ENCODE results near the gene ADAM23.

The ADAM23 gene

GRCh38 chr2:206477296-206477695, 34.0 kb downstream of the ADAM23 start:
- Histone ChIP-seq H3K36me3 (ENCODE audit: control insufficient read depth, insufficient read depth, low read length) (no peaks in the 10 kb centered on the region), H3K4me3 (ENCODE audit: extremely low read depth, insufficient read depth, low read length, poor library complexity, severe bottlenecking) (no peak overlapping the region), H3K27ac (ENCODE audit: low read depth, low read length, severe bottlenecking) (no peak overlapping the region), H3K9me3 (ENCODE audit: control insufficient read depth, low read length) (no peaks in the 10 kb centered on the region), H3K4me1 (ENCODE audit: control insufficient read depth, insufficient read depth, low read length, poor library complexity, severe bottlenecking) (no peaks in the 10 kb centered on the region)
- WGBS, 2 experiments (ENCODE audit: insufficient coverage in 2 of 2), result no CpG with 5 or more reads among the region's 1 CpG

GRCh38 chr2:206478340-206478739, 35.0 kb downstream of the ADAM23 start:
- WGBS, 2 experiments (ENCODE audit: insufficient coverage in 2 of 2), result 92 to 100% methylated on average over 1 to 3 of the region's 3 CpGs

DNA sequence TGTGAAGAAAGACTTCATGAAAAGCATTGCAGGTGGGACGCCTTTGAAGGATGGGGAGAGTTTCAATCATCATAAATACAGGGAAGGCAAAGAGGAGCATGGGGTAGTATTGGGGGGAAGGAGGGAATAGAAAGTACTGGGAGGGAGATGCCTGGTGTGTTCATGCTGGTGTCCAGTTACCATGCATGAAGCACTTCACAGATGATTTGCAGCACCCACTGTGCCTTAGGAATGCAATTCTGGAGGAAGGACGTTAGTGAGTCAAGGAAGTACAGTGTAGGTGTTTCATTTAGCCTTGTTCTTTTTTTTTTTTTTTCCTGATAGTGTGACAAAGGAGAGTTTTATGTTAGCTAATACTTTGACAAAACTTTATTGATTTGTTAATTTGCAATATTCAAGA, 36.8 kb downstream of the ADAM23 start:
- H3K4me1 ChIP-seq (ENCODE audit: control insufficient read depth, insufficient read depth, low read length, poor library complexity, severe bottlenecking), result no peaks in the 10 kb centered on the region
- H3K36me3 ChIP-seq (ENCODE audit: control insufficient read depth, insufficient read depth, low read length), result no peaks in the 10 kb centered on the region
- no peaks in the 10 kb centered on the region for H3K9me3 ChIP-seq (ENCODE audit: control insufficient read depth, low read length)
- 42 to 82% methylated on average over 1 to 2 of the region's 2 CpGs for WGBS, 2 experiments (ENCODE audit: insufficient coverage in 2 of 2)
- H3K4me3 ChIP-seq (ENCODE audit: extremely low read depth, insufficient read depth, low read length, poor library complexity, severe bottlenecking), result no peak overlapping the region
- H3K27ac ChIP-seq (ENCODE audit: low read depth, low read length, severe bottlenecking), result no peak overlapping the region

More at GRCh38 chr2:206478340-206478739, 35.0 kb downstream of the ADAM23 start:
- Histone ChIP-seq H3K27ac (ENCODE audit: low read depth, low read length, severe bottlenecking) (no peak overlapping the region), H3K4me1 (ENCODE audit: control insufficient read depth, insufficient read depth, low read length, poor library complexity, severe bottlenecking) (no peaks in the 10 kb centered on the region), H3K9me3 (ENCODE audit: control insufficient read depth, low read length) (no peaks in the 10 kb centered on the region), H3K36me3 (ENCODE audit: control insufficient read depth, insufficient read depth, low read length) (no peaks in the 10 kb centered on the region), H3K4me3 (ENCODE audit: extremely low read depth, insufficient read depth, low read length, poor library complexity, severe bottlenecking) (no peak overlapping the region)

- Histone ChIP-seq H3K27ac (ENCODE audit: low read depth, low read length, severe bottlenecking) (no peak overlapping the region), H3K36me3 (ENCODE audit: control insufficient read depth, insufficient read depth, low read length) (no peaks in the 10 kb centered on the region), H3K9me3 (ENCODE audit: control insufficient read depth, low read length) (no peaks in the 10 kb centered on the region), H3K4me1 (ENCODE audit: control insufficient read depth, insufficient read depth, low read length, poor library complexity, severe bottlenecking) (no peaks in the 10 kb centered on the region), H3K4me3 (ENCODE audit: extremely low read depth, insufficient read depth, low read length, poor library complexity, severe bottlenecking) (no peak overlapping the region)
- WGBS, 2 experiments (ENCODE audit: insufficient coverage in 2 of 2), result 85 to 86% methylated on average over 1 to 2 of the region's 4 CpGs
Measured at GRCh38 chr2:206480620-206481019, 37.3 kb downstream of the ADAM23 start.

DNA sequence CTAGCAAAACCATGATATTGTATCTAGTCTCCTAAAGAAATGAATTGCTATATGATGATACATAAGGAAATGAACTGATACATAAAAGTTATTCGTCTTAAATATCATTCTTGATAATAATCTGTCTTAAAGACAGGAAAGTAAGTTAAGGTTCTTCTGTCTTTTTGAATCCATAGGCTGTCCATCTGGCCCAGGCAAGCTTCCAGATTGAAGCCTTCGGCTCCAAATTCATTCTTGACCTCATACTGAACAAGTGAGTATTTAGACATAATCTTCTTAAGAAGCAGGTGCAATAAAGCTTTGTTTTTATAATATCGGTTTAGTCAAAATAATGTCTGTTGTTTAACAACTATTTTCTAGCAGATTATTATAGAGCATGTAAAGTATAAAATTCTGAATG, 37.7 kb downstream of the ADAM23 start:
- Histone ChIP-seq H3K36me3 (ENCODE audit: control insufficient read depth, insufficient read depth, low read length) (no peaks in the 10 kb centered on the region), H3K9me3 (ENCODE audit: control insufficient read depth, low read length) (no peaks in the 10 kb centered on the region), H3K27ac (ENCODE audit: low read depth, low read length, severe bottlenecking) (no peak overlapping the region), H3K4me3 (ENCODE audit: extremely low read depth, insufficient read depth, low read length, poor library complexity, severe bottlenecking) (no peak overlapping the region), H3K4me1 (ENCODE audit: control insufficient read depth, insufficient read depth, low read length, poor library complexity, severe bottlenecking) (no peaks in the 10 kb centered on the region)
- no CpG with 5 or more reads among the region's 3 CpGs for WGBS, 2 experiments (ENCODE audit: insufficient coverage in 2 of 2)

GRCh38 chr2:206482123-206482522, 38.8 kb downstream of the ADAM23 start:
- WGBS, 2 experiments (ENCODE audit: insufficient coverage in 2 of 2), result 89 to 94% methylated on average over 2 of the region's 4 CpGs

GRCh38 chr2:206482633-206483032, 39.3 kb downstream of the ADAM23 start:
- Histone ChIP-seq H3K9me3 (ENCODE audit: control insufficient read depth, low read length) (no peaks in the 10 kb centered on the region), H3K4me3 (ENCODE audit: extremely low read depth, insufficient read depth, low read length, poor library complexity, severe bottlenecking) (no peak overlapping the region), H3K4me1 (ENCODE audit: control insufficient read depth, insufficient read depth, low read length, poor library complexity, severe bottlenecking) (no peaks in the 10 kb centered on the region), H3K36me3 (ENCODE audit: control insufficient read depth, insufficient read depth, low read length) (no peaks in the 10 kb centered on the region), H3K27ac (ENCODE audit: low read depth, low read length, severe bottlenecking) (no peak overlapping the region)
- WGBS, 2 experiments (ENCODE audit: insufficient coverage in 2 of 2), result 90 to 95% methylated on average over 4 of the region's 4 CpGs

More at GRCh38 chr2:206482123-206482522, 38.8 kb downstream of the ADAM23 start:
- Histone ChIP-seq H3K4me1 (ENCODE audit: control insufficient read depth, insufficient read depth, low read length, poor library complexity, severe bottlenecking) (no peaks in the 10 kb centered on the region), H3K9me3 (ENCODE audit: control insufficient read depth, low read length) (no peaks in the 10 kb centered on the region), H3K27ac (ENCODE audit: low read depth, low read length, severe bottlenecking) (no peak overlapping the region), H3K4me3 (ENCODE audit: extremely low read depth, insufficient read depth, low read length, poor library complexity, severe bottlenecking) (no peak overlapping the region), H3K36me3 (ENCODE audit: control insufficient read depth, insufficient read depth, low read length) (no peaks in the 10 kb centered on the region)

DNA sequence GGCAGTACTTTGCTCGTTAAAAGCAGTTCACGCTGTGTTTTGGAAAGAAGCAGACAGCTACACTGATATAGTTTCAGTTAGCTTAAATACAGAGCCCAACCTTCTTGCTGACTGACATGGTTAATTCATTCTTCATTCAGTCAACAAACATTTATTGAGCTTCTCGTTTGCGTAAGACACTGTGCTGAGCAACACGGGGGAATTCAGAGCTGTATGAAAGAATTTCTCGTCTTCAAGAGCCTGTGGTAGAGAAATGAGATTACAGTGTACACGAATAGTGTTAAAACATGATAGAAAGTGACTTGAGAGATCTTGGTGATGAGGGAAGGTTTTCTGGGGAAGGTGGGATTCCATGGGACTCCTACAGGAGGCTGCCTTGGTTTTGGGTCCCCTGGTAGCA, 44.7 kb downstream of the ADAM23 start:
- H3K4me1 ChIP-seq (ENCODE audit: control insufficient read depth, insufficient read depth, low read length, poor library complexity, severe bottlenecking), result no peaks in the 10 kb centered on the region
- 90 to 95% methylated on average over 3 to 7 of the region's 7 CpGs for WGBS, 2 experiments (ENCODE audit: insufficient coverage in 2 of 2)
- H3K4me3 ChIP-seq (ENCODE audit: extremely low read depth, insufficient read depth, low read length, poor library complexity, severe bottlenecking), result no peak overlapping the region
- no peaks in the 10 kb centered on the region for H3K36me3 ChIP-seq (ENCODE audit: control insufficient read depth, insufficient read depth, low read length)
- no peaks in the 10 kb centered on the region for H3K9me3 ChIP-seq (ENCODE audit: control insufficient read depth, low read length)
- no peak overlapping the region for H3K27ac ChIP-seq (ENCODE audit: low read depth, low read length, severe bottlenecking)

- no peaks in the 10 kb centered on the region for H3K4me1 ChIP-seq (ENCODE audit: control insufficient read depth, insufficient read depth, low read length, poor library complexity, severe bottlenecking)
- WGBS, 2 experiments (ENCODE audit: insufficient coverage in 2 of 2), result 60 to 80% methylated on average over 1 of the region's 1 CpG
- no peaks in the 10 kb centered on the region for H3K36me3 ChIP-seq (ENCODE audit: control insufficient read depth, insufficient read depth, low read length)
- H3K4me3 ChIP-seq (ENCODE audit: extremely low read depth, insufficient read depth, low read length, poor library complexity, severe bottlenecking), result no peak overlapping the region
- no peaks in the 10 kb centered on the region for H3K9me3 ChIP-seq (ENCODE audit: control insufficient read depth, low read length)
- no peak overlapping the region for H3K27ac ChIP-seq (ENCODE audit: low read depth, low read length, severe bottlenecking)
Measured at GRCh38 chr2:206488623-206489022, 45.3 kb downstream of the ADAM23 start.

GRCh38 chr2:206494061-206494460, 50.7 kb downstream of the ADAM23 start:
- H3K9me3 ChIP-seq (ENCODE audit: control insufficient read depth, low read length), result no peaks in the 10 kb centered on the region
- H3K27ac ChIP-seq (ENCODE audit: low read depth, low read length, severe bottlenecking), result no peak overlapping the region
- H3K36me3 ChIP-seq (ENCODE audit: control insufficient read depth, insufficient read depth, low read length), result no peaks in the 10 kb centered on the region
- no peaks in the 10 kb centered on the region for H3K4me1 ChIP-seq (ENCODE audit: control insufficient read depth, insufficient read depth, low read length, poor library complexity, severe bottlenecking)
- no peak overlapping the region for H3K4me3 ChIP-seq (ENCODE audit: extremely low read depth, insufficient read depth, low read length, poor library complexity, severe bottlenecking)
- no CpG with 5 or more reads among the region's 1 CpG for WGBS, 2 experiments (ENCODE audit: insufficient coverage in 2 of 2)

DNA sequence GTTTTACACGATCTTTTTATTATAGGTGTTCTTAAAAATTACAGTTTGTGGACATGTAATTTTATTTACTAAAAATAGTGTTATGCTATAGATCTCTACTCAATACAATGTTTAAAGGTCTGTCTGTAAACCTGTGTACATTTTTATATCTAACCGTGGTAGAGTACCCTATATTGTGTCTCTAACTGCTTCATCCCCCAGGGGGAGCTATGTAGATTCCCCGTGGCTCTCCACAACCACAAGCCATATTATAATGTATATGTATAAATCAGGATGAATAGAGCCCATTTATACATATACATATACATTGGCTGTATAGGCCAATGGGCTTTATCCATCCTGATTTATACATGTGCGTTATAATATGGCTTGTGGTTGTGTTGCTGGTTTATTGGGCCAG, 59.4 kb downstream of the ADAM23 start:
- no peaks in the 10 kb centered on the region for H3K36me3 ChIP-seq (ENCODE audit: control insufficient read depth, insufficient read depth, low read length)
- no peaks in the 10 kb centered on the region for H3K9me3 ChIP-seq (ENCODE audit: control insufficient read depth, low read length)
- no peak overlapping the region for H3K4me3 ChIP-seq (ENCODE audit: extremely low read depth, insufficient read depth, low read length, poor library complexity, severe bottlenecking)
- no peak overlapping the region for H3K27ac ChIP-seq (ENCODE audit: low read depth, low read length, severe bottlenecking)
- H3K4me1 ChIP-seq (ENCODE audit: control insufficient read depth, insufficient read depth, low read length, poor library complexity, severe bottlenecking), result no peaks in the 10 kb centered on the region
- 100% methylated on average over 1 of the region's 4 CpGs for WGBS, 2 experiments (ENCODE audit: insufficient coverage in 2 of 2)
